GM23338 (cell line): ENCODE data around the gene NHLRC3.

Experiments used
- CREB1 ChIP-seq: fragments of 250-450 bp; sonication (Bioruptor Pico); IDR thresholded peaks from 2 replicates; pipeline ENCODE4 v1.5.0; 2020; ENCODE audit warnings: low read depth, mild to moderate bottlenecking, moderate library complexity
- EZH2 ChIP-seq: fragments of 200-600 bp; sonication (generic); IDR thresholded peaks from one replicate; pipeline ENCODE4 v1.8.0; 2017; ENCODE audit warnings: antibody characterized with exemption, mild to moderate bottlenecking, low read depth; ENCODE audit not compliant: unreplicated experiment
- JUNB ChIP-seq: IDR thresholded peaks from one replicate; pipeline ENCODE4 v1.6.1; 2016; ENCODE audit warnings: antibody characterized with exemption; ENCODE audit not compliant: unreplicated experiment
- TF ChIP-seq, protein P1 (sequence below), 2 experiments: fragments of 200-600 bp in 1 of 2; sonication (generic) in 1 of 2; conservative IDR thresholded peaks; 2 replicates each; pipeline versions ENCODE4 v1.5.1 to v1.6.1; 2016 to 2017; ENCODE audit warnings: antibody characterized with exemption in 2 of 2, low read depth in 2 of 2, mild to moderate bottlenecking in 2 of 2, moderate library complexity in 1 of 2

DNA sequence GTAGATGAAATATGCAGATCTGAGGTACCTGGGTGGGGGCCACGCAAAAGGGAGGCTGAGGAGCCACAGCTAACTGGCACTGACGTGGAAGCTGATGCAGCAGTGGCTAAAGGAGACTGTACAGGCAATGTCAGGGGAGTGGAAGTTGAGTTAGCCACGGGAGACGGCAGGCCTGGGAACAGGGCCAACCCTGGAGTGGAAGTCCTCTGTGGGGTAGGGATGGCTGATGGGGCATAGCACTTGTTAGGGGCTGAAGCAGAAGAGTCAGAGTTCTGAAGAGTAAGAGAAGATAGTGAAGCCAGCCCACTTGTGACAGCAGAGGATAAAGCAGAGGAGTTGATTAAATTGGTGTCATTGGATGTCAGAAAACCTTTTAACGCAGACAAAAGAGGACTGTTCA is 24.8 kb upstream of the NHLRC3 start:
- TF ChIP-seq, protein P1, sequence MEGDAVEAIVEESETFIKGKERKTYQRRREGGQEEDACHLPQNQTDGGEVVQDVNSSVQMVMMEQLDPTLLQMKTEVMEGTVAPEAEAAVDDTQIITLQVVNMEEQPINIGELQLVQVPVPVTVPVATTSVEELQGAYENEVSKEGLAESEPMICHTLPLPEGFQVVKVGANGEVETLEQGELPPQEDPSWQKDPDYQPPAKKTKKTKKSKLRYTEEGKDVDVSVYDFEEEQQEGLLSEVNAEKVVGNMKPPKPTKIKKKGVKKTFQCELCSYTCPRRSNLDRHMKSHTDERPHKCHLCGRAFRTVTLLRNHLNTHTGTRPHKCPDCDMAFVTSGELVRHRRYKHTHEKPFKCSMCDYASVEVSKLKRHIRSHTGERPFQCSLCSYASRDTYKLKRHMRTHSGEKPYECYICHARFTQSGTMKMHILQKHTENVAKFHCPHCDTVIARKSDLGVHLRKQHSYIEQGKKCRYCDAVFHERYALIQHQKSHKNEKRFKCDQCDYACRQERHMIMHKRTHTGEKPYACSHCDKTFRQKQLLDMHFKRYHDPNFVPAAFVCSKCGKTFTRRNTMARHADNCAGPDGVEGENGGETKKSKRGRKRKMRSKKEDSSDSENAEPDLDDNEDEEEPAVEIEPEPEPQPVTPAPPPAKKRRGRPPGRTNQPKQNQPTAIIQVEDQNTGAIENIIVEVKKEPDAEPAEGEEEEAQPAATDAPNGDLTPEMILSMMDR (conservative IDR thresholded peaks at IDR 0.05; ENCODE audit: low read depth in 2 of 2): no peak
- TF ChIP-seq EZH2 (no peak), CREB1 (CRISPR knock-in tag) (no peak), JUNB (no peak)
